Neural cell (in vitro differentiated cells): ENCODE measurements around the gene C4orf51.

Source experiments
- EZH2 ChIP-seq: fragments of 200-600, 300-800 bp; shearing (Covaris generic), sonication (generic); IDR thresholded peaks from 2 replicates; pipeline ENCODE4 v1.6.1; 2014; ENCODE audit warnings: antibody characterized with exemption, low read length, borderline replicate concordance, mild to moderate bottlenecking; ENCODE audit not compliant: insufficient read depth, poor library complexity, severe bottlenecking
- TAF1 ChIP-seq: IDR thresholded peaks from 2 replicates; pipeline ENCODE4 v1.6.1; 2012; ENCODE audit warnings: low read depth
- TF ChIP-seq, protein P1 (sequence below): fragments of 450-650 bp; IDR thresholded peaks from 2 replicates; pipeline ENCODE4 v1.5.1; 2014; ENCODE audit warnings: antibody characterized with exemption, mild to moderate bottlenecking, moderate library complexity; ENCODE audit not compliant: poor library complexity, severe bottlenecking

DNA sequence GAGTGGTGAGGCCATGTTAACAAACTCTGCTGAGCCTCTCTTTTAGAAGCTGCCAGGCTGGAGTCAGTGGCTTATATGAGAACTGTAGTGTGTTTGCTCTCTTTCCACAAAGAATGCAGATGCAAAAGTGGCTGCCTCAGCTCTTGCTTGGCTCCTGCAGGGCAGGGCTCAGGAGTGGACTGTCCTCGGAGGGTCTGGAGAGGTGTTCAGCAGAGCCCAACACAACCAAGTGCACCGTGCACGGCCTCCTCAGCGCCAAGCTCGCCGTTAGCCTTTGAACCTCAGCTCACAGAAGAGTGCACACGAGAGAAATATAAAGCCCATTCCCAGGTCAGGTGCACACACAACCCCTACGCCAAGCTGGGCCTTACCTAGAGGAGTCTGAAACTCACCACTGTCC, 82.8 kb downstream of the C4orf51 start:
- TF ChIP-seq TAF1 (no peak), EZH2 (no peak)
- TF ChIP-seq, protein P1, sequence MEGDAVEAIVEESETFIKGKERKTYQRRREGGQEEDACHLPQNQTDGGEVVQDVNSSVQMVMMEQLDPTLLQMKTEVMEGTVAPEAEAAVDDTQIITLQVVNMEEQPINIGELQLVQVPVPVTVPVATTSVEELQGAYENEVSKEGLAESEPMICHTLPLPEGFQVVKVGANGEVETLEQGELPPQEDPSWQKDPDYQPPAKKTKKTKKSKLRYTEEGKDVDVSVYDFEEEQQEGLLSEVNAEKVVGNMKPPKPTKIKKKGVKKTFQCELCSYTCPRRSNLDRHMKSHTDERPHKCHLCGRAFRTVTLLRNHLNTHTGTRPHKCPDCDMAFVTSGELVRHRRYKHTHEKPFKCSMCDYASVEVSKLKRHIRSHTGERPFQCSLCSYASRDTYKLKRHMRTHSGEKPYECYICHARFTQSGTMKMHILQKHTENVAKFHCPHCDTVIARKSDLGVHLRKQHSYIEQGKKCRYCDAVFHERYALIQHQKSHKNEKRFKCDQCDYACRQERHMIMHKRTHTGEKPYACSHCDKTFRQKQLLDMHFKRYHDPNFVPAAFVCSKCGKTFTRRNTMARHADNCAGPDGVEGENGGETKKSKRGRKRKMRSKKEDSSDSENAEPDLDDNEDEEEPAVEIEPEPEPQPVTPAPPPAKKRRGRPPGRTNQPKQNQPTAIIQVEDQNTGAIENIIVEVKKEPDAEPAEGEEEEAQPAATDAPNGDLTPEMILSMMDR, result no peak
